Small intestine (tissue), 7 donors: ENCODE results near the gene CCDC9. TPM values are rescaled to one million over a fixed set of nuclear protein-coding genes. Genes with fewer than 3 reads are reported as not detected.

Source experiments
- DNase-seq, 2 donors: peaks; one replicate each; pipeline versions ENCODE4 v3.0.0 to v3.0.0-alpha.2; 2013
- FAIRE-seq: peaks from 2 replicates; lab custom pipeline; 2012; peaks lifted over from hg19 to GRCh38; lab: Jason Lieb, UNC
- H3K27ac ChIP-seq, 3 donors: one replicate each; pipeline ENCODE4 v1.5.1; 2013; ENCODE audit warnings: low read length in 2 of 3, mild to moderate bottlenecking in 2 of 3, control low read depth in 1 of 3, inconsistent platforms in 1 of 3, low read depth in 1 of 3, moderate library complexity in 1 of 3
- H3K27me3 ChIP-seq, 3 donors: one replicate each; pipeline ENCODE4 v1.6.1; 2013; ENCODE audit warnings: low read length in 3 of 3, inconsistent platforms in 1 of 3; ENCODE audit not compliant: control insufficient read depth in 3 of 3, insufficient read depth in 3 of 3
- H3K36me3 ChIP-seq, 3 donors: one replicate each; pipeline ENCODE4 v1.6.1; 2013; ENCODE audit warnings: low read length in 3 of 3, inconsistent platforms in 1 of 3, low read depth in 1 of 3, mild to moderate bottlenecking in 1 of 3, moderate library complexity in 1 of 3; ENCODE audit not compliant: control insufficient read depth in 3 of 3, insufficient read depth in 2 of 3
- H3K4me1 ChIP-seq, 3 donors: one replicate each; pipeline ENCODE4 v1.6.1; 2013; ENCODE audit warnings: low read length in 2 of 3, inconsistent platforms in 1 of 3, low read depth in 1 of 3, mild to moderate bottlenecking in 1 of 3, moderate library complexity in 1 of 3; ENCODE audit not compliant: control insufficient read depth in 3 of 3, insufficient read depth in 2 of 3
- H3K4me3 ChIP-seq, 3 donors: one replicate each; pipeline ENCODE4 v1.5.1; 2013; ENCODE audit warnings: low read length in 3 of 3, control low read depth in 1 of 3, inconsistent platforms in 1 of 3, low read depth in 1 of 3, mild to moderate bottlenecking in 1 of 3, moderate library complexity in 1 of 3
- H3K9me3 ChIP-seq, 2 donors: one replicate each; pipeline ENCODE4 v1.6.1; 2013; ENCODE audit warnings: low read depth in 1 of 2, low read length in 1 of 2; ENCODE audit not compliant: control insufficient read depth in 2 of 2, insufficient read depth in 1 of 2
- WGBS, 3 donors: extraction: QIAGEN DNeasy Blood & Tissue Kit; methylation state at CpG; one replicate each; pipeline ENCODE4 v1.1.7; 2013; 5-methylcytosine and 5-hydroxymethylcytosine counted together
- polyA plus RNA-seq, 4 donors: library from polyadenylated mRNA; stranded (reverse) in 3 of 4; unstranded in 1 of 4; fragments of 200-250 nt in 3 of 4; fragments of 120-200 nt in 1 of 4; gene quantifications; one replicate each; pipeline versions ENCODE4 v1.2.1 to v1.2.3, GENCODE V29; 2013
- donor health status: healthy with polysubstance abuse.
- donor health status: control.
- donor health status: control.
- donor health status: Bipolar disorder and iron deficiency.
- donor health status: healthy.

Gene CCDC9
- polyA plus RNA-seq, 4 donors, result 12.1 to 23.0 (median 22.1) TPM

GRCh38 chr19:47253467-47253881 is 2.9 kb upstream of the CCDC9 start:
- H3K9me3 ChIP-seq, result no peaks in the 10 kb centered on the region
- H3K36me3 ChIP-seq, result peaks cover 0 to 4% (median under 1%) of the 10 kb centered on the region in 3 donors
- H3K27ac ChIP-seq, result no peak overlapping the region
- DNase-seq (no peak), FAIRE-seq (no peak)
- WGBS, 3 donors, result 61 to 77% (median 76%) methylated on average over 3 of the region's 3 CpGs
- H3K4me1 ChIP-seq, result peaks cover 0 to 16% (median 6%) of the 10 kb centered on the region in 3 donors
- no peaks in the 10 kb centered on the region for H3K27me3 ChIP-seq
- H3K4me3 ChIP-seq, result no peak overlapping the region

- Histone ChIP-seq H3K4me1 (peaks cover 3 to 21% (median 7%) of the 10 kb centered on the region in 3 donors), H3K4me3 (no peak overlapping the region)
- 89 to 96% (median 94%) methylated on average over 5 of the region's 5 CpGs for WGBS, 3 donors
Observed at GRCh38 chr19:47253970-47254369, 2.4 kb upstream of the CCDC9 start.

GRCh38 chr19:47256693-47257410 is 527 bp downstream of the CCDC9 start:
- FAIRE-seq, result no peak
- peak overlapping the region; percentile 33 to 99 (median 90) for H3K27ac ChIP-seq
- peak overlapping the region; percentile 36 to 78 (median 44) for H3K4me3 ChIP-seq
- peaks cover 2 to 35% (median 9%) of the 10 kb centered on the region in 3 donors for H3K36me3 ChIP-seq
- H3K27me3 ChIP-seq, result no peaks in the 10 kb centered on the region
- 0 to 1% (median 1%) methylated on average over 42 to 52 of the region's 52 CpGs for WGBS, 3 donors
- peak; percentile 99 to 100 for DNase-seq
- no peaks in the 10 kb centered on the region for H3K9me3 ChIP-seq
- H3K4me1 ChIP-seq, result peaks cover 4 to 25% (median 7%) of the 10 kb centered on the region in 3 donors

More at GRCh38 chr19:47253970-47254369, 2.4 kb upstream of the CCDC9 start:
- DNase-seq, result peak in 1 of 2 donors; percentile 6
- peaks cover 0 to 9% (median 2%) of the 10 kb centered on the region in 3 donors for H3K36me3 ChIP-seq
- H3K9me3 ChIP-seq, result no peaks in the 10 kb centered on the region
- no peaks in the 10 kb centered on the region for H3K27me3 ChIP-seq
- no peak overlapping the region for H3K27ac ChIP-seq
- FAIRE-seq, result no peak

- H3K9me3 ChIP-seq, result no peaks in the 10 kb centered on the region
- DNase-seq (no peak), FAIRE-seq (peak; percentile 87)
- peaks cover 4 to 25% (median 7%) of the 10 kb centered on the region in 3 donors for H3K4me1 ChIP-seq
- H3K27ac ChIP-seq, result peak overlapping the region; percentile 52 to 99 (median 90)
- peaks cover 2 to 41% (median 9%) of the 10 kb centered on the region in 3 donors for H3K36me3 ChIP-seq
- H3K27me3 ChIP-seq, result no peaks in the 10 kb centered on the region
- H3K4me3 ChIP-seq, result peak overlapping the region; percentile 9 to 45 (median 38)
- 5 to 7% (median 6%) methylated on average over 29 of the region's 29 CpGs for WGBS, 3 donors
Observed at GRCh38 chr19:47257411-47258169, 1.3 kb downstream of the CCDC9 start.

GRCh38 chr19:47258434-47258833 is 2.1 kb downstream of the CCDC9 start:
- Histone ChIP-seq H3K4me1 (peaks cover 4 to 25% (median 7%) of the 10 kb centered on the region in 3 donors), H3K4me3 (no peak overlapping the region), H3K27me3 (no peaks in the 10 kb centered on the region), H3K36me3 (peaks cover 2 to 49% (median 12%) of the 10 kb centered on the region in 3 donors), H3K9me3 (no peaks in the 10 kb centered on the region), H3K27ac (peak overlapping the region in 1 of 3 donors; percentile 90)
- WGBS, 3 donors, result 89 to 96% (median 90%) methylated on average over 7 to 9 of the region's 9 CpGs
- FAIRE-seq (no peak), DNase-seq (no peak)

GRCh38 chr19:47258895-47259555 is 2.7 kb downstream of the CCDC9 start:
- WGBS, 3 donors, result 66 to 85% (median 76%) methylated on average over 6 of the region's 6 CpGs
- no peak for FAIRE-seq

GRCh38 chr19:47260476-47260875 is 4.2 kb downstream of the CCDC9 start:
- DNase-seq (no peak), FAIRE-seq (no peak)

More at GRCh38 chr19:47258895-47259555, 2.7 kb downstream of the CCDC9 start:
- no peak for DNase-seq
- Histone ChIP-seq H3K4me1 (peaks cover 4 to 25% (median 7%) of the 10 kb centered on the region in 3 donors), H3K27ac (no peak overlapping the region), H3K27me3 (no peaks in the 10 kb centered on the region), H3K36me3 (peaks cover 2 to 53% (median 12%) of the 10 kb centered on the region in 3 donors), H3K4me3 (no peak overlapping the region), H3K9me3 (no peaks in the 10 kb centered on the region)

More at GRCh38 chr19:47260476-47260875, 4.2 kb downstream of the CCDC9 start:
- Histone ChIP-seq H3K27me3 (no peaks in the 10 kb centered on the region), H3K27ac (no peak overlapping the region), H3K4me3 (no peak overlapping the region), H3K9me3 (no peaks in the 10 kb centered on the region), H3K36me3 (peaks cover 12 to 68% (median 15%) of the 10 kb centered on the region in 3 donors), H3K4me1 (peaks cover 4 to 25% (median 7%) of the 10 kb centered on the region in 3 donors)
- 83 to 96% (median 93%) methylated on average over 14 to 17 of the region's 17 CpGs for WGBS, 3 donors
